Tibial nerve (tissue), 4 donors: Measurements from ENCODE around the gene ZNF618. TPM values are rescaled to one million over a fixed set of nuclear protein-coding genes. Genes with fewer than 3 reads are reported as not detected.

Source experiments
- DNase-seq, 2 donors: peaks; one replicate each; pipeline ENCODE4 v3.0.0-alpha.2; 2019; ENCODE audit warnings: low spot score in 2 of 2
- H3K27ac ChIP-seq, 4 donors: fragments of 200-600 bp; sonication (generic) in 3 of 4; one replicate each; pipeline ENCODE4 v1.5.1; 2017 to 2019; ENCODE audit warnings: mild to moderate bottlenecking in 1 of 4
- H3K27me3 ChIP-seq, 2 donors: fragments of 200-600 bp; sonication (generic) in 1 of 2; one replicate each; pipeline versions ENCODE4 v1.5.1 to v1.6.0; 2017 to 2019
- H3K36me3 ChIP-seq, 3 donors: fragments of 200-600 bp; sonication (generic); one replicate each; pipeline ENCODE4 v1.5.1; 2018 to 2019
- H3K4me1 ChIP-seq, 4 donors: fragments of 200-600 bp; sonication (generic) in 3 of 4; one replicate each; pipeline ENCODE4 v1.5.1; 2017 to 2019
- H3K4me3 ChIP-seq, 4 donors: fragments of 200-600 bp; sonication (generic) in 3 of 4; one replicate each; pipeline ENCODE4 v1.5.1; 2017 to 2019; ENCODE audit warnings: mild to moderate bottlenecking in 1 of 4, moderate library complexity in 1 of 4
- H3K9me3 ChIP-seq, 4 donors: fragments of 200-600 bp; sonication (generic) in 3 of 4; one replicate each; pipeline ENCODE4 v1.5.1; 2017 to 2019
- CTCF ChIP-seq, 5 experiments: fragments of 200-600 bp in 3 of 5; fragments of 450-650 bp in 2 of 5; sonication (generic) in 3 of 5; IDR thresholded peaks; one replicate each; pipeline ENCODE4 v1.5.1; 2016 to 2019; ENCODE audit warnings: antibody characterized with exemption in 5 of 5, mild to moderate bottlenecking in 3 of 5, moderate library complexity in 2 of 5
- EP300 ChIP-seq, 2 donors: sonication (generic); formaldehyde crosslinking; IDR thresholded peaks; one replicate each; pipeline ENCODE4 v1.6.1; 2017; ENCODE audit warnings: antibody characterized with exemption in 2 of 2, mild to moderate bottlenecking in 1 of 2
- POLR2A ChIP-seq, 2 donors: fragments of 450-650 bp; IDR thresholded peaks; one replicate each; pipeline ENCODE4 v1.6.1; 2017; ENCODE audit warnings: antibody characterized with exemption in 2 of 2, mild to moderate bottlenecking in 2 of 2, moderate library complexity in 2 of 2
- WGBS, 2 donors: methylation state at CpG; one replicate each; pipeline ENCODE4 v1.1.5; 2018; 5-methylcytosine and 5-hydroxymethylcytosine counted together
- total RNA-seq, 4 donors: library from RNA; depleted of rRNA; stranded (reverse); fragments of >200 nt; gene quantifications; one replicate each; pipeline ENCODE4 v1.1.0, GENCODE V29; 2016

ZNF618 gene
- total RNA-seq, 4 donors from 2014 or later, result 7.3 to 11.6 (median 9.0) TPM

- no peak overlapping the region for H3K27ac ChIP-seq
- H3K4me3 ChIP-seq, result no peak overlapping the region
- no peak for TF ChIP-seq POLR2A (IDR thresholded peaks at IDR 0.05)
- no peak for TF ChIP-seq EP300 (IDR thresholded peaks at IDR 0.05)
- TF ChIP-seq CTCF (IDR thresholded peaks at IDR 0.05), result no peak
- peaks cover 0 to 31% of the 10 kb centered on the region in 2 donors for H3K27me3 ChIP-seq
- DNase-seq, result no peak
- H3K36me3 ChIP-seq, result no peaks in the 10 kb centered on the region
- peaks cover 0 to 18% (median 5%) of the 10 kb centered on the region in 4 donors for H3K4me1 ChIP-seq
- WGBS, 2 donors, result 66 to 75% methylated on average over 2 of the region's 2 CpGs
- peaks cover 0 to 18% (median 2%) of the 10 kb centered on the region in 4 donors for H3K9me3 ChIP-seq
Measured at GRCh38 chr9:114099669-114100270, 223.7 kb downstream of the ZNF618 start.

- Histone ChIP-seq H3K36me3 (no peaks in the 10 kb centered on the region), H3K27me3 (peaks cover 0 to 31% of the 10 kb centered on the region in 2 donors), H3K27ac (no peak overlapping the region), H3K9me3 (peaks cover 0 to 18% (median 2%) of the 10 kb centered on the region in 4 donors), H3K4me1 (peaks cover 0 to 18% (median 5%) of the 10 kb centered on the region in 4 donors), H3K4me3 (no peak overlapping the region)
- 76 to 93% methylated on average over 1 of the region's 1 CpG for WGBS, 2 donors
- DNase-seq, result no peak
- TF ChIP-seq EP300 (IDR thresholded peaks at IDR 0.05), result no peak
- no peak for TF ChIP-seq POLR2A (IDR thresholded peaks at IDR 0.05)
- no peak for TF ChIP-seq CTCF (IDR thresholded peaks at IDR 0.05)
Measured at GRCh38 chr9:114100536-114100935, 224.4 kb downstream of the ZNF618 start.

GRCh38 chr9:114102484-114102883 lies 226.4 kb downstream of the ZNF618 start:
- H3K36me3 ChIP-seq, result no peaks in the 10 kb centered on the region
- H3K27me3 ChIP-seq, result peaks cover 0 to 20% of the 10 kb centered on the region in 2 donors
- no peak overlapping the region for H3K27ac ChIP-seq
- DNase-seq, result no peak
- H3K4me3 ChIP-seq, result no peak overlapping the region
- TF ChIP-seq POLR2A (IDR thresholded peaks at IDR 0.05) (no peak), EP300 (IDR thresholded peaks at IDR 0.05) (no peak), CTCF (IDR thresholded peaks at IDR 0.05) (no peak)
- H3K9me3 ChIP-seq, result peaks cover 0 to 18% (median 2%) of the 10 kb centered on the region in 4 donors
- peaks cover 0 to 16% (median 5%) of the 10 kb centered on the region in 4 donors for H3K4me1 ChIP-seq

GRCh38 chr9:114105236-114105635 lies 229.1 kb downstream of the ZNF618 start:
- Histone ChIP-seq H3K4me3 (no peak overlapping the region), H3K27me3 (no peaks in the 10 kb centered on the region), H3K4me1 (peaks cover 0 to 9% (median 3%) of the 10 kb centered on the region in 4 donors), H3K36me3 (no peaks in the 10 kb centered on the region), H3K9me3 (peaks cover 0 to 18% (median 2%) of the 10 kb centered on the region in 4 donors), H3K27ac (no peak overlapping the region)
- no peak for TF ChIP-seq EP300 (IDR thresholded peaks at IDR 0.05)
- no peak for TF ChIP-seq CTCF (IDR thresholded peaks at IDR 0.05)
- TF ChIP-seq POLR2A (IDR thresholded peaks at IDR 0.05), result no peak
- 71 to 73% methylated on average over 5 of the region's 5 CpGs for WGBS, 2 donors
- DNase-seq, result no peak

Other genes with a start within 250 kb of the ZNF618 start
- not detected for gene AMBP, start 202.0 kb downstream of the ZNF618 start, total RNA-seq
- not detected for gene KIF12, start 223.0 kb downstream of the ZNF618 start, total RNA-seq